Measurements from ENCODE around the gene LLGL2.

The LLGL2 gene

DNA sequence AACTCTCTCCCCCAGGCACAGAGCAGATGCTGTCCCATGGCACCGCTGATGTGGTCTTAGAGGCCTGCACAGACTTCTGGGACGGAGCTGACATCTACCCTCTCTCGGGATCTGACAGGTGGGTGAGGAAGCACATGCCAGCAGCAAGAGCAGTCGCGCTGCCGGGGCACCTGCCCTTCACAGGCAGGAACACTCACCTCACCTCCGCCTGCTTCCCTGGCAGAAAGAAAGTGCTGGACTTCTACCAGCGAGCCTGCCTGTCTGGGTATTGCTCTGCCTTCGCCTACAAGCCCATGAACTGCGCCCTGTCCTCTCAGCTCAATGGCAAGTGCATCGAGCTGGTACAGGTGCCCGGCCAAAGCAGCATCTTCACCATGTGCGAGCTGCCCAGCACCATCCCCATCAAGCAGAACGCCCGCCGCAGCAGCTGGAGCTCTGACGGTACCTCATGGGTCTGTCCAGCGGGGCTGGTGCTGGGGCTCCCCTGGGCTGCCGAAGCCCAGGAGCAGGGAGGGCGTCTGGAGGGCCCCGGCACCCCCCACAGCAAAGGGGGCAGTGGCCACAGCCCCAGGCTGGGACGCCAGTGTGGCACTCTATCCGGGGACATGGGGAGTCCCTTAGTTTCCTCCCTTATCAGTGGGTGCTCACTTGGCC lies 31.9 kb upstream of the LLGL2 start:
- DNase-seq, result no peak

DNA sequence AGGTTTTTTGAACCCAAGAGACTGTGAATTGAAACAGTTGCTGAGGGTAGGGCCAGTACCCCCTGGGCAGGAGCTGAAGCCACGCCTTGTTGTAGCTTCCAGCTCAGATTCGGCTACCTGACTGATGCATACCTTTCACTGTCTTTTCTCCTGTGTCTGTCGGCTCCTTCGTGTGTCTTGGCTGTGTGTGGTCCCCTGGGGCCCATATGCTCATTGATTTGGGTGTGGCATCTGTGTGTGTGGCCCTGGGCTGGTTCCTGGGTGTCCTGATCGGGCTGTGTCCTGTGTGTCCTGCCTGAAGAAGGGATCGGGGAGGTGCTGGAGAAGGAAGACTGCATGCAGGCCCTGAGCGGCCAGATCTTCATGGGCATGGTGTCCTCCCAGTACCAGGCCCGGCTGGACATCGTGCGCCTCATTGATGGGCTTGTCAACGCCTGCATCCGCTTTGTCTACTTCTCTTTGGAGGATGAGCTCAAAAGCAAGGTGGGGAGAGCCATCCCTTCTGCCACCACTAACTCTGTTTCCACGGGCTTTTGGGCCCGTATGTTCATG lies 31.1 kb upstream of the LLGL2 start:
- no peak for DNase-seq

DNA sequence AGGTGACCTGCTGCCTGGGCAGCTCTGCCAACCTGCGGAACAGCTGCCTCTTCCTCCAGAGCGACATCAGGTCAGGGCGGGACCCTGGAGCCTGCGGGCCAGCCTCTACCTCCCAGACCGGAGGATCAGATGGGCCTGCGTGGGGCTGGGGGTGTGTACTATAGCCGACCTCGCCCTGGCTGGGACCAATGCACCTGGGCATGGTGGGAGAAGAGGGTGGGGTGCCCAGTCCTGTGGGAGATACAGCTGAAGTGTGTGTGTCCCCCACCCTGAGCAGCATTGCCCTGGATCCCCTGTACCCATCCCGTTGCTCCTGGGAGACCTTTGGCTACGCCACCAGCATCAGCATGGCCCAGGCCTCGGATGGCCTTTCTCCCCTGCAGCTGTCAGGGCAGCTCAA lies 29.5 kb upstream of the LLGL2 start:
- no peak for DNase-seq

DNA sequence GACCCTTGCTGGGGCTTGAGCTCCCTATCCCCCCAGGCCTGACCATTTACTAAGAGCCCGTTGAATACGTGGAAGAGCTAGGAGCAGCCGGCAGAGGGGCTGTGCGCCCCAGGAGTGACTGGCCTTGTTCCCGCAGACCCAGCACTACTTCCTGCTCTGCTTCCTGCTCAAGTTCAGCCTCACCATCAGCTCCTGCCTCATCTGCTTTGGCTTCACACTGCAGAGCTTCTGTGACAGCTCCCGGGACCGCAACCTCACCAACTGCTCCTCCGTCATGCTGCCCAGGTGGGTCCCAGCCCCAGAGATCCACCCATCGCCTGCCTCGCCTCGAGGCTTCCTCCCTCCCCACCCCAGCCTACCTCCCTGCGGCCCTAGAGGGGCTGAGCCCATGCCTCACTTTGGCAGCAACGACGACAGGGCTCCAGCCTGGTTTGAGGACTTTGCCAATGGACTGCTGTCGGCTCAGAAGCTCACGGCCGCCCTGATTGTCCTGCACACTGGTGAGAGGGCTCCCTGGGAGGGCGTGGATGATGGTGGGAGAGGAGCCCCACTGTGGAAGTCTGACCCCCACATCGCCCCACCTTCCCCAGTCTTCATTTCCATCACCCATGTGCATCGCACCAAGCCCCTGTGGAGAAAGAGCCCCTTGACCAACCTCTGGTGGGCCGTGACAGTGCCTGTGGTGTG lies 27.3 kb upstream of the LLGL2 start:
- no peak for DNase-seq

DNA sequence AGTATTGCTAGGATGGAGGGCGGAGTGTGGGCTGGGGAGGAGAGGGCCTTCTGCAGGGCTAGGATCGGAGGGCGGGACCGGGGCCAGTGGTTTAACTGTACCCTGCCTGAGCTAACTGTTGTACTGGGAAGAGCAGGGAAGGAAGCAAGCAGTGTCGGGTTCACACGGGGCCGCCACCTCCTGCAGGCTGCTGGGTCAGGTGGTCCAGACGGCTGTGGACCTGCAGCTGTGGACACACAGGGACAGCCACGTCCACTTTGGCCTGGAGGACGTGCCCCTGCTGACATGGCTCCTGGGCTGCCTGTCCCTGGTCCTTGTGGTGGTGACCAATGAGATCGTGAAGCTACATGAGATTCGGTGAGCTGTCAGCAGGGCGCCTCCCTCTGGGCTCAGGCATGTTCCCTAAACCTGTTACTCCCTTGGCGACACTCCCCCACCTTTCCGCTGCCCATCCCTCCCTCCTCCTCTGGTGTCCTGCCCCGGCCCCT lies 26.7 kb upstream of the LLGL2 start:
- DNase-seq, result no peak

DNA sequence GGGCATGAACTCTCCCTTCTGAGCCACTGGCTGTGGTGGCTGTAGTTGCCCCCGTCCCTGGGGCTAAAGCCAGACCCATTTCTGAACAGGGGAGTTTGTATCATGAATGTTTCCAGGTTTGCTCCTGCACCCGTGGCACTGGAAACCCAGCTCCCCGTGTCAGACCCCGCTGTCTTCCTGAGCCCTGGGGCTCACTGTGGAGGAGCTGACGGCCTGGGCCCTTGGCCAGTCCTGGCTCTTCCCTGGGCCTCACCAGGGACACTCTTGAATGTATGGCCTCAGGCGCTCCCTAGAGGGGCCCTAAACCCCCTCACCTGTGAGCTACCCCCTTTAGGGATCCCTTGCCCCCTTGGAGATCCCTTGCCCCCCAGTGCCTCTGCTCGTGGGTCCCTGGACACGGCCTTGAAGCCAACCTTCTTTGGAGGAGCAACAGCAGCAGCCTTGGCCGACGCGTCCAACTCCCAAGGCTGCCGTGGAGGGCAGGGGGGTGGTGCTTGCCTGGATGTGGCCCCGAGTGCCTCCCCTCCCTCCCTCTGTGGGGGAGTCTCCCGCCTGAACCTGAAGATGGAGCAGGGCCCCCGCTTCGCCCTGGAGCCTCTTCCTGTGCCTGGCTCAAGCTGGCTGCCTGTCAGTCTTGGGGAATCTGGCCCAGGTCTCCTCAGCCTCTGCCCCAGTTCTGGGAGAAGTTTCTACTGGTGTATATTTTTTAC lies 26.0 kb upstream of the LLGL2 start:
- no peak for DNase-seq

DNA sequence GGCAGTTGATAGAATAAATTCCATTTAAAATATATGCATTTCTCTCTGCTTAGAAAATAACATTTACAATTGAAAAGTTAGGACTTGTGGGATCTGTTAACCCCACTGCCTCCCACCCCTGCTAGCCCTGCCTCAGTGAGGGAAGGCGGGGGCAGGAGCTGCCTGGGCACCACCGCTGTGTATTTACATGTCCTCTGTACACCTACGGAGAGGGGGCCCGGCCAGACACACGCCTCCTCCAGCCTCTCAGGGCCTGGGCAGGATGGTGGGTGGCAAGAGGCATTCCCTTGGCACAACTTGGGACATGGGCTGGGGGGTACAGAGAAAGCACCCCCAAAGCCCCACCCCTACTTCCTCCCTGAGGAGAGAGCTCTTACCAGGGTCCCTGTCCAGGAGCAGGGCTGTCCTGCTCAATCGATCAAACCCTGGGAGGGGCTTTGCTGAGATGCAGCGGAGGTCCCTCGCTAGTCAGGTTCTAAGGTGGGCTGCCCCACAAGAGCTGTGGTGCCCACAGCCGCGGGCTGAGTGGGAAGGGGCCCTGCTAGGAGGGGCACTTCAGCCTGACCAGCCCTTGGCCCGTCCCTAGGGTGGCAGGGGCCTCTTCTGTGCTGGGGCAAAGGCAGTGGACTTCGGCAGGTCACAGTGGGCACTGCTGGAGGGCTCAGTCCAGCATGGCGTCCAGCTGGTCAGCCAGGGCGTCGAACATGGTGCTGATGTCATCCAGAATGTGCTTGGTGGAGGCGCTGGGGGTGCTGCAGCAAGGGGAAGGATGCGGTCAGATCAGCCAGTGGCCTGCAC lies 24.9 kb upstream of the LLGL2 start:
- no peak for DNase-seq

DNA sequence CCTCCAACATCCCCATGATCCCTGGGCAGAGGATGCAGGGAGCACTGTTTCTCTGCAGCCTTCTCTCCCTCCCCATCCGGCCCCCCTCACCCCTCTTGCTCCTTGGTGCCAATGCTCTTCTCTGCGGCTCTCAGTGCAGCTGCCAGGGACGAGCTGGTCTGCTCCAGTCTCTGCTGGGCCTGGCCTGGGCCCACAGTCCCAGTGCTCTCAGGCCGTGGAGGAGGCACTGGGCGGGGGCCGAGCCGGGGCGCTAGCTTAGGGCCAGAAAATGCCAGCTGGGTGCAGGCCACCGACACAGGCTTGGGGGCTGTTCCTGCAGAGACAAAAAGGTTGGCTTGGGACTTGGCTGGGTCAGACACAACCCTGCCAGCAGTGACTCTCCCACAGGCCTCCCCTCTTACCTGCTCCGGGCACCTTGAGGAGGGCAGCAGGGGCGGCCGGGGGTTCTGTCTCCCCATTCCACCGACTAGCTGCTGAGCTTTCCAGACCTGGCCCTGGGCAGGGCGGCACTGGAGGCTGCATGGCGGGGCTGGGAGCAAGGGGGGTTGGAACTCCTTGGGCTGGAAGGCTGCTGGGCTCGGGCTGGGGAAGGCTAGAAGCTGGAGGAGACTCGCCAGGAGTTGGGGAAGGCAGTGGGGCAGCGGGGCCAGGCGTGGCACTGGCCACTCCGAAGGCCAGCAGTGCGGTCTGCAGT lies 24.0 kb upstream of the LLGL2 start:
- no peak for DNase-seq

DNA sequence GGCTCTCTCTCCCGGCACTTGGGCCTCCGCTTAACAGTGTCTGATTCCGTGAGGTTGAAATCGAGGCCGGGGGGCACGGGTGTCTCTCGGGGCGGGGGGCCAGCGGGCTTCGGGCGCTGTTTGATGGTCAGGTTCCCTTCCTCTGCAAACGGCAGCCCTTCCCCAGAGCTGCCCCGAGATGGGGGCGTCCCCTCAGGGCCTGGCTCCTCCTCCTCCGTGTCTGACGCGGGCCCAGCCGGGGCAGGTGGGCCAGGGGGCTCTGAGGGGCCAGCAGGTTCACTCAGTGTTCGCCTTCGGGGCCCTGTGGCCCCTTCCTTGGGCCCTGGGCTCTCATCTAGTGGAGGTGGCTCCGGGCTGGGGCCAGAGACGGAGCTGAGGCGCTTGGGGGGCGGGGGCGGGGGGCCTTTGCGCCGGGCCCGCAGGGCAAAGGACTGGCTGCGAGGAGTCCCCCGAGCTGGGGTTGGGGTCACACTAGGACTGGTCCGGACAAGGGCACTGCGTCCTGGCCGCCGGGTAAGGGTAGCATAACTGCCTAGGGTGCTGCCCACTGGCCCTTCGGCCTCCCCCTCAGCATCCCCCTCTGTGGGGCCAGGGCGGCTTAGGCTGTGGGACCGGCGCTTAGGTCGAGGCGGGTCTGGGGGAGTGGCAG lies 23.3 kb upstream of the LLGL2 start:
- no peak for DNase-seq

DNA sequence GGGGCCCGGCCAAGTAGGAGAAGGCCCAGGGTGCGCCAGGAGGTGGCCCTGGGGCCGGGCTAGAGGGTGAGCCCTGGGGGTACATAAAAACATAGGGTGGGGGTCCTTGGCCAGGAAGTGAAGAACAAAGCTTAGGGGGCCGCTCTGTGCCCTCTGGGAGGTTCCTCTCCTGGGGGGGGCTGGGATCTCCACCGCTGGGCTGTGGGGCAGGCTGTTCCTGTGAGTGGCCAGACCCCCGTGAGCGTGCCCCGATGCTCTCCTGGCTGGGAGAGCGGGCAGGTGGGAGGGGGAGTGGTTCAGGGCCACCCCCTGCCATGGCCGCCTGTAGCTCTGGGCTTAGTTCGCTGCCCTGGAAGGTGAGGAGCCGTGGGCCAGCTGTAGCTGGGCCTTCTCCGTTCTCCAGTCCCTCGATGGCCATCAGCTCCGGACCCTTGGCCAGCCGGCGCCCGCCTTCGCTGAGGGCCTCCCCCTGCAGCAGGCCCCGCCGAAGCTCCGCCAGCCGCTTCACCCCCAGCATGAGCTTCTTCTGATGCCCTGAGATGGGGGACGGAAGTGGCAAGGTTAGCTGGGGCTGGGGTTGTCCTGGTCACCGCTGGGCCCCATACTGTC lies 22.7 kb upstream of the LLGL2 start:
- DNase-seq, result no peak

DNA sequence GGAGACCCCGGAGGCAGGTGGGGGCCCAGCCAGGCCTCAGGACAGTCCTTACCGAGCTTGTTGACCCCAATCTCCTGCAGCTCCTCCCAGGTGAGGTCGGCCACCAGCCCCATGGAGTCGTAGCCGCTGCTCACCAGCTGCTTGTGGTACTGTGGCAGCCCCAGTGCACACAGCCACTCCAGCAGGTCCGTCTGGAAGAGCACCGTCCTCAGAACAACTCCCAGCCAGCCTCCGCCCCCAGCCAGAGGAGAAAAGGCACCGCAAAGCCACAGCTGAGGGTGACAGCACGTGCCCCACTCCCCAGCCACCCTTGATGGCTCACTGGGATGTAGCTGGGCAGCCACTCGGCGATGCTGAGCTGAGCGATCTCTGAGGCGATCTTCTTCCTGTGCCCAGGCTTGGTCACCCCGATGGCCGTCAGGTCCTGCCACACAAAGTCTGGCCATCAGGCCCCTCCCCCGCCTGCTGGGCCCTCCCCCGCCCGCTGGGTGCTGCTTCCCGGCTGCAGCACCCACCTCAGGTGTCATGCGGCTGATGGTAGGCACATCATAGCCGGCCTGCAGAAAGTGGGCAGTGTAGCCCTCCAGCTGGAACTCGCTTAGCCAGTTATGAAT lies 22.1 kb upstream of the LLGL2 start:
- DNase-seq, result no peak

DNA sequence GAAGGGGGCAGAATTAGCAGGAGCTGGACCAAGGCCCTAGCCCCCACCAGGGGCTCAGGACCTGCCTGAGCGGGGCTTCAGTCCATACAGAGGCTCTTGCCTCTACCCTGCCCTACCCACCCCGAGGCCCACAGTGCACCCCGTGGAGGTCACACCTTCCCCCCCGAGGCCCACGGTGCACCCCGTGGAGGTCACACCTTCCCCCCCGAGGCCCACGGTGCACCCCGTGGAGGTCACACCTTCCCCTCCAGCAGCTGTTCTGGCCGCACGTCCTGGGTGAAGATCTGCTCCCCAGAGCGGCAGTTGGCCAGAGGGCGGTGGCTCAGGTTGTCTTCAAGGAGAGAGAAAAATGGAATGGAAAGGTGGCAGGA lies 21.5 kb upstream of the LLGL2 start:
- DNase-seq, result peak; percentile 30

DNA sequence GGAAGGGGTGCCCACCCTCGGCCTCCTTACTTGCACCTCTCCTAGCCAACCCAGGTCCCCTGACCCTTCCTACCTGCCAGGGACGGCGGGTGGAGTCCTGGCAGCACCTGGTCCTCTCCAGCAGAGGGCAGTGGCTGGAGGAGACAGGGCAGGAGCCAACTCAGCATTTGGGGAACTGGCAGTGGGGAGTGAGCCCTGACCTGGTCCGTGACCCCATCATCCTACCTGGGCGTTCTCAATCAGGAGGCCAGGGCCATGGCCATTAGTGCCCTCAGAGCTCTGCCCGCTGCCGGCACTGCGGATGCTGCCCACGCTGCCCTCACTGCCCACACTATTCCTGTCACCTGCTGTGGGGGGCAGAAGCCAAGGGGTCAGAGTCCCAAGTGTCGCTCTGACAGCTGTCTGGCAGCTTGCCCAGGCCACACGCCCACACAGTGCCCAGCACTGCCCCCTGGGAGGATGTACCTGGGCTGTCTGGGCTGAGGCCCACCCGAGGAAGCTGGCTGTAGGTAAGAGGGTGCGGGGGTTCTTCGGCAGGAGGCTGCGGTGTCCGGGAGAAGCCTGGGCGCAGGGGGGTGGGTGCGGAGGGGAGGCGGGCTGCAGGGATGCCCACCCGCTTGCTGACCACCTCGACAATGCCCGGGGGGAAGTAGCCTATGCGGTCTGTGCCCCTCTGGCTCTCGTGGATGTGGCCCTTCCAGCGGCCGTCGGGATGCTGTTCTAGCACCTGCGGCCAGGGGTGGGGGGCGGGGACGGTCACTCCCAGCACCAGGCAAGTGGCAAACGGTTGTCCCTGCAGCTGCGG lies 20.9 kb upstream of the LLGL2 start:
- peak; percentile 50 for DNase-seq

DNA sequence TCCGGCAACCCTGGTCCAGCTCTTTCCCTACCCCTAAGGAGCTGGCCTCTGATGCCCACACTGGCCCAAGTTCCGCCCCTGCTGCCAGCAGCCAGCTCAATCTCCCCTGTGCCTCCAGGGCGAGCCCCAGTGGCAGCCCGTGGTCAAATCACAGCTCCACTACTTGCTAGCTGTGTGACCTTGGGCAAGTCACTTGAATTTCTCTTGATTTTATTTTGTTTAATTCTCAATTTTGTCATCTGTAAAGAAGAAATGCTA lies 20.4 kb upstream of the LLGL2 start:
- no peak for DNase-seq

DNA sequence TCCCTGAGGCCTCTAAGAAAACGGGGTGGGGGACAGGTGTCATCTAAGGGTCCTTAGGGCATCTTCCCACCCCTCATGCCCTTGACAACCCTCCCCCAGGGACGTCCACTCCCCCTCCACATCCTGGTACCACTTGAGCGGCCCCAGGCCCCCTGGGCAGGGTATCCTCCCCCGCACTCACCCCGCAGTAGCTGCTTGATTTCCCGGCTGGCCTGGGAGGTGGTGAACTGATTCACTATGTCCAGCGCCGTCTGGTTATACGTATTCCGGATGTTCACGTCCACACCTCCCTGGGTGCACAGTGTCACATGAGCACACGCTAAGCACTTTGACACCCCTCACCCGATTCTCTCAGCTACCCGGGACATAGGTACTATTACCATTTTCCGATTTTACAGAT lies 19.9 kb upstream of the LLGL2 start:
- DNase-seq, result no peak

DNA sequence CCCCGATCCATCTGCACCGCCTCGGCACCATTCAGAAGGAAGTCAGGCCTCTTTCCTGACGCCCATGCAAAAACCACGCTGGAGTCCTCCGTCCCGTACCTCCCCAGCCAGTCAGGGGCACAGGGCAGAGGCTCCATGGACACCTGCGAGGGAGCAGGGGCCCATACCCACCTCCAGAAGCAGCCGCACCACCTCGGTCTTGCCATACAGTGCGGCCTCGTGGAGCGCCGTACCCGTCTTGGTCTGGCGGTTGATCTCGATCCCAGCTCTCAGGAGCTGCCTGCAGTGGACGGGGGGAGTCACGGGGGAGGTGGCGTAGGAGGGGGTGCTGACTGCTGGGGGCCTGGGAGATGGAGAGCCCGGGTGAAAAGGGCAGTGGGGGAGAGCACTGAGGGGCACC lies 19.4 kb upstream of the LLGL2 start:
- no peak for DNase-seq

DNA sequence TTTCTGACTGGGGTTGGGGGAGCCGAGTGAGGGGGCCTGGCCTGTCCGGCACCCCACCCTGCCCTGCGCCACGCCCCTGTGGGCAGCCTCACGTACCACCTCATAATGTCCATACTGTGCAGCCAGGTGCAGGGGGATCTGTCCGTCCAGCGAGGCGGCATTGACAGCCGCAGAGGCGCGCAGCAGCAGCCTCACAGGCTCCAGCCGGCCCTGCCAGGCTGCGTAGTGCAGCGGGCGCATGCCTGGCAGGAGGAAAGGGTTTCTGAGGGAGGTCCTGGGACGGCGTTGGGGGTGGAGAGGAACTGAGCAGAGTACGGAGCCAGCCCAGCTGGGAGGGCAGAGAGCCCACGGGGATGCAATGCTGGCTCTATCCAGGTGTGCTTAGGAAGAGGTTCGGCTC lies 18.6 kb upstream of the LLGL2 start:
- no peak for DNase-seq

DNA sequence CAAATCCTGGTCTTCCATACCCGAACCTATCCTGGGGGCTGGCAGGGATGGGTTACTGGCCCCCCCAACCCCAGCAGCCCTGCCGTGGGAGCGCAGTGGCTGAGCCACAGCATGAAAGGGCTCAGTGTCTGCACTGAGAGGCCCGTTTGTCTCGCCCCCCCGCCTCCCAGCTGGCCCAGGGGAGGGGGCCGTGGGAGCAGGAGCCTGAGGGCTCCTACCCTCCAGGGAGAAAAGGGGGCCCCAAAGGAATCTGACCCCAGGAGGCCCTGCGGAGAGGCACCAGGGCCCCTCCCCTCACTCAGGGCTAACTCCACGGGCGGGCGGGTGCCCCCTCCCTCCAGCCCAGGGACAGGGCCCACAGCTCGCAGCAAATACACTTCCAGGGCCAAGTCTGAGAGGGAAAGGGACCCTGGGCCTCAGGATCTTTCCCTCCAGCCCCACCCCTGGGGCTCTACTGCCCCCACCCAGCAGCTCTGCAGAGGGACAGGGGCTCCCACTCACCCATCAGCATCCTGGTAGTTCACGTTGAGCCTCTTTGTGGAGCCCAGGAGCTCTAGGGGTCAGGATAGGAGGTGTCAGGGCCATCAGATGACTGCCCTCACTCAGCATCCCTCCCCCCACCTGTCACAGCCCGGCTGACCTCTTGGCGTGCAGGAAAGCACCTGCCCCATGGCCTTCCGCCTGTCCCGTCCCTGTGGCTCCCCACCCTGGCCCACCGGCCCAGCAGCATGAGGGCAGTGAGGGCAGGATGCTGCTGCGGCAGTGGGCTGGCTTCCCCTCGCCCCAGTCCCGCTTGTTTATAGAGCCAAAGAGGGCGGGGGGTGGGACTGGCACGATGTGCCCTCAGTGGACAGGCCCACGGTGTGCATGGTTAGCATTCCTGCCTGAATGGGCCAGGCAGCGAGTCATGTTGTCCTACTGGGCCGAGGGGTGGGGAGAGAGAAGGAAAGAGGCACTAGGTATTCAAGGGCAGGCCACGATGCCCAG lies 17.5 kb upstream of the LLGL2 start:
- no peak for DNase-seq

DNA sequence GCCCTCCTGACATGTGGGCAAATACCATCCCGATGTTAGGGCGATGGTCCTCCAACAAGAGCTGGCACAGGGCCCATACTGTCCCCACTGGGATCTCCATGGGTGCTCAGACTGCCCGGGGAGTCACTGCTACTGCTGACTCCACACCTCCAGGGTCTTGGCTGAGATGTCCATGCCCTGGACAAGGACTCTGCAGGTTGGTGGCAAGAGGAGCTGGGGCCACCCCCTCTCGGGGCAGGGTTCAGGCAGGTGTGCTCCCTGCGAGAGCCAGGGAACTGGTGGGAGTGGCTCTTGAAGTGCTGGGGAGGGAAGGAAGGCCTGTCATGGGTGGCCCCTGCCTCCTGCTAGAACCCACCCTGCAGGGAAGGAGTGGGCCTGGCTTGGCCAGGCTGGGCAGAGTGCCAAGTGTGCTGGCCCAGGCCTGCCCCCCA lies 16.6 kb upstream of the LLGL2 start:
- DNase-seq, result no peak
